ENCODE measurements around the gene C16orf54. TPM values are rescaled to one million over a fixed set of nuclear protein-coding genes. Genes with fewer than 3 reads are reported as not detected.
"Not testable (repeated sequence)": the region's sequence is repeated elsewhere in the genome, so short reads cannot be mapped to it uniquely, and the experiment has no call there.

Gene C16orf54
- total RNA-seq, result under 1 TPM in 6 of 8 experiments, not detected in 2; 0.05 to 0.28 (median 0.16) TPM

GRCh38 chr16:29745853-29746345 is at the start of gene C16orf54:
Gene C16orf54 (minus strand): TSS chr16:29745990. CDS start chr16:29744951, 1,039 bp downstream.
- H3K4me3 ChIP-seq, result no peak within 1 kb of the TSS
- WGBS, 10 experiments, result 62 to 100% (median 70%) methylated on average over 1 to 8 of the region's 12 CpGs; no CpG with 5 or more reads in 7 of the 10 experiments
- no peak within 1 kb of the TSS for H3K27ac ChIP-seq
- peak in 1 of 8 experiments; percentile 31 for ATAC-seq (replicated peaks in 6 of 8)
- no peaks in the 10 kb centered on the region for H3K4me1 ChIP-seq (replicated peaks in 1 of 2)
- in situ Hi-C loops (cut with MboI; ENCODE audit: low pct_unique_long_range_greater_than_20kb in 2 of 9, low sequenced_read_pairs in 9 of 9, unreplicated experiment in 9 of 9), result no loop called here

- no peak overlapping the region for H3K4me3 ChIP-seq
- H3K4me1 ChIP-seq (replicated peaks in 1 of 2), result peaks cover 6 to 10% of the 10 kb centered on the region in 2 donors
- no peak overlapping the region for H3K27ac ChIP-seq
- no peak for ATAC-seq (replicated peaks in 6 of 8)
- WGBS, 10 experiments, result 67 to 100% (median 100%) methylated on average over 1 to 3 of the region's 3 CpGs; no CpG with 5 or more reads in 3 of the 10 experiments
- in situ Hi-C loops (cut with MboI; ENCODE audit: low pct_unique_long_range_greater_than_20kb in 2 of 9, low sequenced_read_pairs in 9 of 9, unreplicated experiment in 9 of 9), result no loop called here
Measured at GRCh38 chr16:29794231-29794710, 48.5 kb upstream of the C16orf54 start.

GRCh38 chr16:29793153-29793552 is 47.4 kb upstream of the C16orf54 start:
- WGBS, 10 experiments, result 62 to 100% (median 96%) methylated on average over 2 to 7 of the region's 18 CpGs; no CpG with 5 or more reads in 2 of the 10 experiments
- H3K27ac ChIP-seq; in situ Hi-C loops (cut with MboI; ENCODE audit: low pct_unique_long_range_greater_than_20kb in 2 of 9, low sequenced_read_pairs in 9 of 9, unreplicated experiment in 9 of 9); ATAC-seq (replicated peaks in 6 of 8); H3K4me3 ChIP-seq: not testable (repeated sequence)
- peaks cover 6 to 10% of the 10 kb centered on the region in 2 donors for H3K4me1 ChIP-seq (replicated peaks in 1 of 2)

- in situ Hi-C loops (cut with MboI; ENCODE audit: low pct_unique_long_range_greater_than_20kb in 2 of 9, low sequenced_read_pairs in 9 of 9, unreplicated experiment in 9 of 9), result no loop called here
- 28 to 100% (median 61%) methylated on average over 2 to 9 of the region's 9 CpGs for WGBS, 10 experiments
- Histone ChIP-seq H3K4me1 (replicated peaks in 1 of 2) (peaks cover 6 to 10% of the 10 kb centered on the region in 2 donors), H3K4me3 (peak overlapping the region; percentile 56 to 88 (median 76)), H3K27ac (no peak overlapping the region)
- no peak for ATAC-seq (replicated peaks in 6 of 8)
Measured at GRCh38 chr16:29791845-29792807, 46.3 kb upstream of the C16orf54 start.

- peaks cover 6 to 10% of the 10 kb centered on the region in 2 donors for H3K4me1 ChIP-seq (replicated peaks in 1 of 2)
- H3K4me3 ChIP-seq, result peak overlapping the region; percentile 56 to 88 (median 76)
- WGBS, 10 experiments, result 0 to 8% (median 3%) methylated on average over 4 to 14 of the region's 31 CpGs; no CpG with 5 or more reads in 2 of the 10 experiments
- peak overlapping the region in 1 of 2 donors; percentile 53 for H3K27ac ChIP-seq
- in situ Hi-C loops (cut with MboI; ENCODE audit: low pct_unique_long_range_greater_than_20kb in 2 of 9, low sequenced_read_pairs in 9 of 9, unreplicated experiment in 9 of 9), result no loop called here
- peak in 4 of 8 experiments; percentile 10 to 40 (median 25) for ATAC-seq (replicated peaks in 6 of 8)
Measured at GRCh38 chr16:29790949-29791844, 45.4 kb upstream of the C16orf54 start.

GRCh38 chr16:29790183-29790948 is 44.6 kb upstream of the C16orf54 start, which contains the start of gene KIF22:
Gene KIF22 (plus strand): TSS chr16:29790751. CDS start chr16:29790760, 9 bp downstream.
- peak within 1 kb of the TSS; percentile 75 to 89 for H3K27ac ChIP-seq
- 0 to 30% (median 6%) methylated on average over 2 to 24 of the region's 67 CpGs; no CpG with 5 or more reads in 4 of the 10 experiments for WGBS, 10 experiments
- in situ Hi-C loops (cut with MboI; ENCODE audit: low pct_unique_long_range_greater_than_20kb in 2 of 9, low sequenced_read_pairs in 9 of 9, unreplicated experiment in 9 of 9), result no loop called here
- peak; percentile 92 to 99 (median 96) for ATAC-seq (replicated peaks in 6 of 8)
- H3K4me3 ChIP-seq, result peak within 1 kb of the TSS; percentile 56 to 88 (median 76)
- H3K4me1 ChIP-seq (replicated peaks in 1 of 2), result peaks cover 6 to 10% of the 10 kb centered on the region in 2 donors

GRCh38 chr16:29789775-29790182 is 44.0 kb upstream of the C16orf54 start:
- WGBS, 10 experiments, result 10 to 100% (median 71%) methylated on average over 2 to 18 of the region's 20 CpGs; no CpG with 5 or more reads in 3 of the 10 experiments

GRCh38 chr16:29787155-29787554 is 41.4 kb upstream of the C16orf54 start:
- peaks cover 6 to 10% of the 10 kb centered on the region in 2 donors for H3K4me1 ChIP-seq (replicated peaks in 1 of 2)
- H3K4me3 ChIP-seq; in situ Hi-C loops (cut with MboI; ENCODE audit: low pct_unique_long_range_greater_than_20kb in 2 of 9, low sequenced_read_pairs in 9 of 9, unreplicated experiment in 9 of 9); H3K27ac ChIP-seq; ATAC-seq (replicated peaks in 6 of 8): not testable (repeated sequence)
- WGBS, 10 experiments, result 67 to 100% (median 80%) methylated on average over 1 to 2 of the region's 4 CpGs; no CpG with 5 or more reads in 7 of the 10 experiments

More at GRCh38 chr16:29789775-29790182, 44.0 kb upstream of the C16orf54 start:
- peaks cover 6 to 10% of the 10 kb centered on the region in 2 donors for H3K4me1 ChIP-seq (replicated peaks in 1 of 2)
- H3K27ac ChIP-seq, result peak overlapping the region; percentile 75 to 89
- in situ Hi-C loops (cut with MboI; ENCODE audit: low pct_unique_long_range_greater_than_20kb in 2 of 9, low sequenced_read_pairs in 9 of 9, unreplicated experiment in 9 of 9), result no loop called here
- ATAC-seq (replicated peaks in 6 of 8), result no peak
- peak overlapping the region; percentile 33 to 86 (median 39) for H3K4me3 ChIP-seq

GRCh38 chr16:29784901-29785500 is 39.2 kb upstream of the C16orf54 start:
- peak; percentile 33 to 99 (median 55) for ATAC-seq (replicated peaks in 6 of 8)
- H3K4me3 ChIP-seq, result no peak overlapping the region
- H3K27ac ChIP-seq, result no peak overlapping the region
- in situ Hi-C loops (cut with MboI; ENCODE audit: low pct_unique_long_range_greater_than_20kb in 2 of 9, low sequenced_read_pairs in 9 of 9, unreplicated experiment in 9 of 9), result no loop called here
- WGBS, 10 experiments, result 4 to 47% (median 33%) methylated on average over 3 to 20 of the region's 38 CpGs; no CpG with 5 or more reads in 5 of the 10 experiments
- H3K4me1 ChIP-seq (replicated peaks in 1 of 2), result peaks cover 6% of the 10 kb centered on the region in 2 donors

GRCh38 chr16:29784157-29784556 is 38.4 kb upstream of the C16orf54 start:
- in situ Hi-C loops (cut with MboI; ENCODE audit: low pct_unique_long_range_greater_than_20kb in 2 of 9, low sequenced_read_pairs in 9 of 9, unreplicated experiment in 9 of 9), result no loop called here
- no peaks in the 10 kb centered on the region for H3K4me1 ChIP-seq (replicated peaks in 1 of 2)
- H3K4me3 ChIP-seq, result no peak overlapping the region
- no peak overlapping the region for H3K27ac ChIP-seq
- no peak for ATAC-seq (replicated peaks in 6 of 8)
- 78 to 100% (median 88%) methylated on average over 1 to 2 of the region's 2 CpGs; no CpG with 5 or more reads in 1 of the 10 experiments for WGBS, 10 experiments

Data from motor neuron (in vitro differentiated cells).